T-helper 2 cell treated with Interferon-gamma antibody and Interleukin-4, amounts not matched to agents 100 ng/mL and 5 ng/mL, for 36 hours (primary cell): ENCODE measurements around the gene DOCK7. TPM values are rescaled to one million over a fixed set of nuclear protein-coding genes. Genes with fewer than 3 reads are reported as not detected.
"Not testable (repeated sequence)": the region's sequence is repeated elsewhere in the genome, so short reads cannot be mapped to it uniquely, and the experiment has no call there.

Experiments used
- intact Hi-C: fragments of 100-400 bp; cut with micrococcal nuclease; formaldehyde crosslinking; loops from one replicate; pipeline ENCODE4 v1.15.1; 2023
- total RNA-seq: library from RNA; stranded (reverse); gene quantifications from 2 replicates; pipeline ENCODE4 v1.2.3, GENCODE V29; 2022

The DOCK7 gene
- total RNA-seq, 1 donor from 2014 or later, result 7.8 TPM

DNA sequence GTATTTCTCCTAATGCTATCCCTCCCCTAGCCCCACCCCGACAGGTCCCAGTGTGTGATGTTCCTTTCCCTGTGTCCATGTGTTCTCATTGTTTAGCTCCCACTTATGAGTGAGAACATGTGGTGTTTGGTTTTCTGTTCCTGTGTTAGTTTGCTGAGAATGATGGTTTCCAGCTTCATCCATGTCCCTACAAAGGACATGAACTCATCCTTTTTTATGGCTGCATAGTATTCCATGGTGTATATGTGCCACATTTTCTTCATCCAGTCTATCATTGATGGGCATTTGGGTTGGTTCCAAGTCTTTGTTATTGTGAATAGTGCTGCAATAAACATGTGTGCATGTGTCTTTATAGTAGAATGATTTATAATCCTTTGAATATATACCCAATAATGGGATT is 77.6 kb downstream of the DOCK7 start:
- intact Hi-C loops, result not testable (repeated sequence)

DNA sequence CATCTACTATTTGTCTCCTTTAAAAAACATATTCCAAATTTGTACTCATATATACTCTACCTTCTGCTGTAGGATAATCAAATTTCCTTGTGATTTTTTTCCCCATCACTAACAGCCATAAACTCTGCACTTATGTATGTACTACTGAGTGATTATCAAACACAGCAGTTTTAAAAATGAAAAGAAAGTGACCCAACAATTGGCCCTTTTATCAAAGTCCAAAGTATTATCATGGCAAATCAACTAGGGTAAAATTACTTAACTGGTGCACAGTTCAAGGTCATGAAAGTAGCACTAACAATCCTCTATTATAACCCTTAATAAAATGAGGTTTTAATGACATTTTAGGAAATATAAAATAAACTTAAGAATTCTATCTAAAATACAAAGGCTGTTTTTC is 79.3 kb downstream of the DOCK7 start:
- intact Hi-C loops, result no loop called here

DNA sequence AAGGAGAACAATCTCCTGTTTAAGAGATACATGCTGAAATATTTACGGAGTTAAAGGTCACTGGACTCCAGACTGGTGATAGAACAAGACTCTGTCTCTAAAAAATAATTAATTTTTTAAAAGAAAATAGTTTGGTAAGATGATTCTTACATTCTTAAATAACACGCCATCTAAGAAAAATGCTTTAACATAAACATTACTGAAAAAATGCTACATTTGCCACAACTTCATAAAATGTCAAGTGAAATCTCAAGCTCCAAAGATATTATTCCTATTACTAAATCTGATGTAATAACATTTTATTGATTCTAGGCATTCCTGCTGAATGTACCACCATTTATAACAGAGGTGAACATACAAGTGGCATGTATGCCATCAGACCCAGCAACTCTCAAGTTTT is 86.7 kb downstream of the DOCK7 start:
- intact Hi-C loops, result no loop called here

DNA sequence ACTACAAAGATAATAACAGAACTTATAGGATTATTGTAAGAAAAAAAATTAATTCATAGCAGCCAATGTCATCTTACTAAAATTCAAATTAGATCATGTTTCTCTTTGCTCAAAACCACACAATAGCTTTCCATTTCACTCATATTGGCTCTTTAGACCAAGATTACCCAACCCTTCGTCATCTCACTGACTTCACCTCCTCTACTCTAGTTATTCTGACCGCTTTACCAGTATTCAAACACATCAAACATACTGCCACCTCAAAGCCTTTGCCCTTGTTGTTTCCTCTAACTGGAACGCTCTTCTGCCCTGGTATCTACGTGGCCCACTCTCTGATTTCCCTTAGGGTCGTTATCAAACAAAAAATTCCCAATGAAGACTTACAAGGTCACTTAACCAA is 89.1 kb downstream of the DOCK7 start:
- intact Hi-C loops, result no loop called here

DNA sequence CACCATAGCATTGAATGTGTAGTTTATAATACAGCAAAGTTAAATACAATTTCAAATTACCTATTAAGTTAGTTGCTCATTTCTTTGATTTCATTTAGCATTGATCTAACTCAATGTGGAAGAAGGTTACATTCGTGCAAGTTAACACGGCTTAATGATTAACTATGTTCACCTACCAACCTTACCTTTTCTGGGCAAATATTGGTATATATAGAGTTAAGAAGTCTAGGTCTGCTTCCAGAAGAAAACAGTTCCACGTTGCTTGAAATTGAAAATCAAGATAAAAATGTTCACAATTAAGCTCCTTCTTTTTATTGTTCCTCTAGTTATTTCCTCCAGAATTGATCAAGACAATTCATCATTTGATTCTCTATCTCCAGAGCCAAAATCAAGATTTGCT is 90.9 kb downstream of the DOCK7 start, which contains the start of gene ANGPTL3:
Gene ANGPTL3, plus strand, starts transcription at position 240 of the 400 bp plus-strand sequence. Its CDS starts 47 bp downstream, at position 287.
- intact Hi-C loops, result no loop called here

DNA sequence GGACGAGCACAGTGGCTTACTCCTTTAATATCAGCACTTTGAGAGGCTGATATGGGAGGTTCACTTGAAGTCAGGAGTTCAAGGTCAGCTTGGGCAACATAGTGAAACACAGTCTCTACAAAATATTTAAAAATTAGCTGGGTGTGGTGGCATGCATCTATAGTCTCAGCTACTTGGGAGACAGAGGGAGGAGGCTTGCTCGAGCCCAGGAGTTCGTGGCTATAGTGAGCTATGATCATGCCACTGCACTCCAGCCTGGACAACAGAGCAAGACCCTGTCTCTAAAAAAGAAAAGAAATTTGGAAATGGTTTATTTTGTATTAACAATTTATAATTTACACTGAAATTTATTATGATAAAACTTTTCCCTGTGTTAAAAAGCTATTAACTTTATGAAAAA is 92.5 kb downstream of the DOCK7 start:
- intact Hi-C loops, result no loop called here

DNA sequence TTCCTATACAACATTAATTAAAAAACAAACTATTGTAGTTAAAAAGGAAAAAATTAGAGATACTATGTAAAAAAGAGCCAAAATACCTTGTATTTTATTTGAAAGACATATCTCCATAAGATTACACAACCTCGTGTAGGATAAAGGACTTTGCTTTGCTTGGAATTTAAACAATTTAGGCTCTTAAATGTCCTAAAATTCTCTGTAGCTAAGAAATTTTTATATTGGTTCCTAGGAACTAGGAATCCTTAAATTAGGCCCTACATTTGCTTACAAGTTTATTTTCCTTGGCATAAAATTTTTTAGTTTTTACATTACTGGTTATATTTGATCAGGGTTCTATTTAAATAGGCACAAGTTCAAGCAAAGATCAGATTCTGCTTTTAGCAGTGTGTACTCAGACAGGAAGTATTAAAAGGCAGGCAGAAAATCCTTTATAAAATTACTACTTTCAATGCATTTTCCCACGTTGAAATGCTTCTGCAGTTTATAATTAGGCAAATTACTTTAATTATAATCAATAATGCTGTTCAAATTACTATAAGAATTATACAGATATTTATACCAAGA is 94.3 kb downstream of the DOCK7 start:
- intact Hi-C loops, result no loop called here

DNA sequence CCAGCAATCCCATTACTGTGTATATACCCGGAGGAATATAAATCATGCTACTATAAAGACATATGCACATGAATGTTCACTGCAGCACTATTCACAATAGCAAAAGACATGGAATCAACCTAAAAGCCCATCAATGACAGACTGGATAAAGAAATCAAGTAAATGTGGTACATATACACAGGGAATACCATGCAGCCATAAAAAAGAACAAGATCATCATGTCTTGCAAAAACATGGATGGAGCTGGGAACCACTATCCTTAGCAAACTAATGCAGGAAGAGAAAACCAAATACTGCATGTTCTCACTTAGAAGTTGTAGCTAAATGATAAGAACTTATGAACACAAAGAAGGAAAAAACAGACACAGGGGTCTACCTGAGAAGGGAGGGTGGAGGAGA is 97.2 kb downstream of the DOCK7 start:
- intact Hi-C loops, result no loop called here

DNA sequence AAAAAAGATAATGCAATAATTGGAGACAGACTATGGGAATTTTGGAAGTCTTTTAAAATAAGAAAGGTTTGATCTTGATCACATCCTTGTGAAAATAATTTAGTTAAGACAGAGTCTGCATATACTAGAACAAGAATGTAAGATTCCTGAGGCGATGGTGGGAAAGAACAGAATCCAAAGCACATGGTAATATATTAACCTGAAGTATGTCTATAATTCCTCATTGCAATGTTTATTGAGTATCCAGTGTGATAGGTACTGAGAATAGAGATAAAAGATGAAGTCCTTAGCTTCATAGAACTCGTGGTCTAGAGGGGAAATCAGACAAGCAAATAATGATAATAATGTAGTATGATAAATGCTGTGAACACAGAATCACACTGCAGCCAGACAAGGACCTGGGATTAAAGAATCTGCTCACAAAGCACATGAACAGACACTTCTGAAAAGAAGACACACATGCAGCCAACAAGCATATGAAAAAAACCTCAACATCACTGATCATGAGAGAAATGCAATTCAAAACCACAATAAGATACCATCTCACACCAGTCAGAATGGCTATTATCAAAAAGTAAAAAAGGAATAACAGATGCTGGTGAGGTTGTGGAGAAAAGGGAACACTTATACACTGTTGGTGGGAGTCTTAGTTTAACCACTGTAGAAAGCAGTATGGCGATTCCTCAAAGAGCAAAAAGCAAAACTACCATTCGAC is 97.8 kb downstream of the DOCK7 start:
- intact Hi-C loops, result no loop called here

DNA sequence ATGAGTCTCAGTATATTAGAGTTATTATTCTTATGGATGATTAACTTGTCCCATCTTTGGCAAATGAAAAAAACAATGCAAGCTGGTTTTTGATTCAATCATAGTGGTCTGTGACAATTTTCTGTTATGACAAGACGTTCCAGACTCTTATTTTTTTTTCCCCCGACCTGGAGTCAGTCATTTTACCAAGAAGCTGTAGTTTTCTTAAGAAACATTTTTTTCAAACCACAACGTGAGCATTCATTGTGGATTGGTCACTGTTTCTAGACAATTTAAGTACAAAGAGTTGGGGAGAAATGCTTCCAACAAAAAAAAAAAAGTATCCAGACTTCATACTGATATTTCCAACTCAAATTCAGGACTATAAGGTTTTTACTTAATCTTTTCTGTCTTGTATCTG is 98.9 kb downstream of the DOCK7 start:
- intact Hi-C loops, result no loop called here

DNA sequence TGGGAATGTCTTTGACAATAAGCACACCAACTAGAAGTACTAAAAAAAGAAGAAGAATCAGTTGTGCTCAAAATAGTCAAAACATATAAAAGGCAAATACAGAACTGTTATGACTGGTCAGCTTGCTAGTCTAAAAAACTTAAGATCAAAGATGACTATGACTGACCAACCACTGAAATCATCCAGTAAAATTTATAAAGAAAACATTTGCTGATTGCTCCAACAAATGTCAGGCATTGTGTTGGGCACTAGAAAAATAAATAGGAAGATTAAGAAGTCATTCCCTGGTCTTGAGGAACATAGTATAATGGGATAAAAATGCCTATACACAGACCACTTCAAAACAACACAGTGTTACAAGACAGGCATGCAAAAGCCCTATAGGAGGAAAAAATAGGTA is 100.2 kb downstream of the DOCK7 start:
- intact Hi-C loops, result no loop called here

DNA sequence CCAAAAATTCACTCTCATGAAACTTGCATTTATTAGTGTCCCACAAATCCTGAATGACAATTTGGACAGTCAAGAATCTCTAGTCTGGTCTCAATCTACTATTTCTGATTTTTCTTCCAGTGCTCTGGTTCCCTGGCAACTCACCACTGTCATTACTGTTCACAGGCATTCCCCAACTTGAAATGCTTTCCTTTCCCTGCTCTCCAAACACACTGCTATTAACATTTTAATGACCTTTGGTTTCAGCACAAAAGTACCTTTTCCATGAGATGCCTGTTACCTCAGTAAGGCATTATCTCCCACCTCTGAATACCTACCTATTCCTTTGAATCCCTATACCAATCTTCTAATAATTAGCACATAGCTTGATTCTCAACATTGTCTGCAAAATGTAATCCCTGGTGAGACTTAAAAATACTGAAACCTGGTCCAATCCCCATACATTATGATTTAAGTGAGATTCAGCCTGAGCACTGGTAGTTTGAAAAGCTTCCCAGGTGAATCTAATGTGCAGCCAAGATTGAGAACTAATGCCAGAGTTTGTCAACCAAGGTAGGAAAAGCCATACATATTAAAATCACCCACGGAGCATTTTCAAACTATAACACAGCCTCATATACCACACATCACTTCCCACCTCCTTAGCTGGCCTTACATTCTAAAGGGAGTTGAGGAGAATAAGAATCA is 102.6 kb downstream of the DOCK7 start:
- intact Hi-C loops, result no loop called here

DNA sequence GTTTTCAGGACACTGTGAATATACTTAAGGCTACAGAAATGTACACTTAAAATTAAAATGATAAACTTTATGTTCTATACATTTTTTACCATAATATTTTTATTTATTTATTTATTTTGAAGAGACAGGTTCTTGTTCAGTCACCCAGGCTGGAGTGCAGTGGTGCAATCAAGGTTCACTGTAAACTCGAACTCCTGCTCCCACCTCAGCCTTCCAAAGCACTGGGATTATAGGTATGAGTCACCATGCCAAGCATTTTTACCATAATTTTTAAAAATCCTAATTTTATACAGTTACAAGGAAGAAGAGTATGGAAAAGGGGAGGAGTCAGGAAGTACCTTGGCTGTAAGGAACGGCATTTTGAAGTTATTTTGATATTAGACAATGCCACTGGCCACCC is 114.5 kb downstream of the DOCK7 start:
- intact Hi-C loops, result no loop called here

DNA sequence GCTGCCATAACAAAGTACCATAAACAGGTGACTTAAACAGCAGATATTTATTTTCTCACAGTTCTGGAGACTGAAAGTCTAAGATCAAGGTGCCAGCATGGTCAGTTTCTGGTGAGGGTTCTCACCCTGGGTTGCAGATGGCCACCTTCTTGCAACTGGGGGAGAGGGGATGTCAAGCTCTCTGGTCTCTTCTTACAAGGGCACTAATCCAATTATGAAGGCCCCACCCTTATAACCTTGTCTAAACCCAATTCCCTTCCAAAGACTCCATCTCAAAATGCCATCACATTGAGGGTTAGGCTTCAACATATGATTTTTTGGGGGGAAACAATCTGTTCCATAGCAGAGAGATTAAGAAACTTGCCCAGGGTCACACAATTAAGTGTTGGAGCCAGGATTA is 115.7 kb downstream of the DOCK7 start:
- intact Hi-C loops, result no loop called here

DNA sequence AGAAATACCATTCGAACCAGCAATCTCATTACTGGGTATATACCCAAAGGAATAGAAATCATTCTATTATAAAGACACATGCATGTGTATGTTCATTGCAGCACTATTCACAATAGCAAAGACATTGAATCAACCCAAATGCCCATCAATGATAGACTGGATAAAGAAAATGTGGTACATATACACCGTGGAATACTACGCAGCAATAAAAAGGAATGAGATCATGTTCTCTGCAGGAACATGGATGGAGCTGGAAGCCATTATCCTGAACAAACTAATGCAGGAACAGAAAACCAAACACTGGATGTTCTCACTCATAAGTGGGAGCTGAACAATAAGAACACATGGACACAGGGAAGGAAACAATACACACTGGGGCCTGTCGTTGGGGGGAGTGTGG is 116.7 kb downstream of the DOCK7 start:
- intact Hi-C loops, result not testable (repeated sequence)

DNA sequence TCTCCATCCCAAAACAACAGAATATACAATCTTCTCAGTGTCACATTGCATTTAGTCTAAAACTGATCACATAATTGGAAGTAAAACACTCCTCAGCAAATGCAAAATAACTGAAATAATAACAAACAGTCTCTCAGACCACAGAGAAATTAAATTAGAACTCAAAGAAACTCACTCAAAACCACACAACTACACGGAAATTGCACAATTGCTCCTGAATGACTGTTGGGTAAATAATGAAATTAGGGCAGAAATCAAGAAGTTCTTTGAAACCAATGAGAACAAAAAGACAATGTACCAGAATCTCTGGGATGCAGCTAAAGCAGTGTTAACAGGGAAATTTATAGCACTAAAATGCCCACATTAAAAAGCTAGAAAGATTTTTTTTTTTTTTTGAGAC is 120.3 kb downstream of the DOCK7 start:
- intact Hi-C loops, result not testable (repeated sequence)

DNA sequence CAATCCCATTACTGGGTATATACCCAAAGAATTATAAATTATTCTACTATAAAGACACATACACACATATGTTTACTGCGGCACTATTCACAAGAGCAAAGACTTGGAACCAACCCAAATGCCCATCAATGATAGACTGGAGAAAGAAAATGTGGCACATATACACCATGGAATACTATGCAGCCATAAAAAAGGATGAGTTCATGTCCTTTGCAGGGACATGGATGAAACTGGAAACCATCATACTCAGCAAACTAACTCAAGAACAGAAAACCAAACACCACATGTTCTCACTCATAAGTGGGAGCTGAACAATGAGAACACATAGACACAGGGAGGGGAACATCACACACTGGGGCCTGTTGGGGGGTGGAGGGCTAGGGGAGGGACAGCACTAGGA is 121.0 kb downstream of the DOCK7 start:
- intact Hi-C loops, result not testable (repeated sequence)

DNA sequence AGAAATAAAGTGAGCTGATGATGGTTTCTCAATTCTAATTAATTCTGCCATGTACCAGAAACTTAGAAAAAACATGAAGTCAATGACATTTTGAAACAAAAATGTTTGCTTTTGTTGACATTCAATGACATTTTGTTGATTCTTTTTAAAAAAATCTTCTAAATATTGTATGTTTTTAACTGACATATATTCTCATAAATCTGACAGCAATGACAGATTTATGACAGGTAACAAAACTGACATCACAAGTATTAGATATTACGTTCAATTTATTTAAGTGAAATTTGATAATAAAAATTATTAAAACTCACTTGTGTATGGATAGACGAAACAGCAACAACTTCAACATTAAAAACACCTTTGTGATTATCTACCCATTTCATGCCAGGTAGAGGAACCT is 126.9 kb downstream of the DOCK7 start:
- intact Hi-C loops, result no loop called here

DNA sequence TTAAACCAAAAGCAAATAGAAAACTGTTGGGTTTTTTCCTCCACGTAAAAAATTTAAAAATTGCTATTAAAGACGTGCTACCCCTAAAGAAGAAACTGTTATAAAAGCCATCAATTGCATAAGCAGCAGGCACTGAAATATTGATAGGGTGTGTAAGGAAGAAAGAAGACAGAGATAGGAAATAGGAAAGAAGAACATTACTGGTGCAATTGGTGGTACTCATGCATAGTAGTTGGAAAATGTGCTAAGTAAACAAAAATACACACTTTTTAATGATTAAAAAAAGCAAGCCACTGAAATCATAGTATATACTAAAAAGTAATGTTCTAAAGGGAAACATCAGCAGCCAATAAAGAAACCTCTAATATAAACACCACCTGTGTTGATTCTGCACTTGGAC is 143.6 kb downstream of the DOCK7 start:
- intact Hi-C loops, result no loop called here

DNA sequence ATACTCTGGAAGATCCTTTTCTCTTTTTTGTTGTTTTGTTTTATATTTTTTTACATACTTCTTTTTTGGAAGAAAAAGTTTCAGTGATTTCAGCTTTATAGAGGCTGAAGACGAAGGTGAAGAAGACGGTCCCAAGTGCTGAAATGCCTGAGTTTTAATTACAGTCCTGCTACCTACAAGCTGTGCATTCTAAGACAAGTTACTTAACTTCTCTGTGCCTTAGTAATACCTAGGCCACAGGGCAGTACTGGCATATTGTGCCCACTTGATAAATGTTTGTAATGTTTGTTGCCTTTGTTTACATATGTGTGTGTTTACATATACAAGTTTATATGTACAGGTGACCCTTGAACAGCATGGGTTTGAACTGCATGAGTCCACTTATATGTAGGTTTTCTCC is 147.1 kb downstream of the DOCK7 start:
- intact Hi-C loops, result no loop called here

DNA sequence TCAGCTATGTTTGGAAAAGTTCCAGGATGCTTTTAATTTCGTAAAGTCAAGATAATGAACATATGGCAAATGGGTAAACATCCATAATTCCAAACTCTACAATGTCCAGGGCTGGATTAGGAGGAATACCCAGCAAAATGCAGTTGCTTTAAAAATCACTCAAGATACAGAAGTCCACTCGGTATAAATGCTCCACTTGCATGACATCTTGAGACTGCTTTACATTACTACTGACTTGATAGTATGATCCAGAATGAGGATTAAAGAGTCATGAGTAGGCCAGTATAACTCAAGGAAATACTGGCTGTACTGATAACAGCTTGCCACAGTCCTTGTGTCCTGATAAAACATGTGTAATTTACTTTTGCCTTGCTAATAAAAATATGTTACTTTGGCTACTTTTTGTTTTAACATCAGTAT is 149.1 kb downstream of the DOCK7 start:
- intact Hi-C loops, result no loop called here

DNA sequence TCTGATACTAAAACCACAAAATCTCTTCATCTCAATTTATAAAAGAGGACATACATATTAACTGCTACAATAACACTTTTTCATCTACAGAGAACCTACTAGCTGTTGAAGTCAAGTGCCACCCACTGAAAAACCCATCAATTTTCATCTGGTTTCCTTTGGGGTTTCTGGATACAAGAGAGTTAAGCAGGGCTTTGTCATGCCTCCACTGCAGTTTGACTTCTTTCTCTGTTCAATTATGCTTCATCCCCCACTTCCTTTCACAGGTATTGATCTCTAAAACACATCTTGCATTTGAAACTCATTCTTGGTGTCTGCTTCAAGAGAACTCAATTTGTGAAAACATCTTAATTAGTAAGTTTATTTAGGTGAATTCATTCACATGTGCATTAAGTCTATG is 151.3 kb downstream of the DOCK7 start:
- intact Hi-C loops, result no loop called here
